OCI-LY3 (cell line): ENCODE measurements around the gene GON4L.

Experiments used
- CTCF ChIP-seq: fragments of 200-600, 300-600 bp; sonication (generic); IDR thresholded peaks from 2 replicates; pipeline ENCODE4 v1.5.1; 2014; ENCODE audit warnings: antibody characterized with exemption, low read length, low read depth
- EZH2phosphoT487 ChIP-seq: fragments of 200-600 bp; shearing (Covaris generic); IDR thresholded peaks from 2 replicates; pipeline ENCODE4 v1.6.1; 2018; ENCODE audit warnings: antibody characterized with exemption, mixed run types, low read depth

GRCh38 chr1:155761736-155762405 lies 95.1 kb downstream of the GON4L start:
- TF ChIP-seq CTCF (no peak), EZH2phosphoT487 (no peak)
